ENCODE results near the gene ARL5A.

GRCh38 chr2:151783133-151783520 is 45.1 kb downstream of the ARL5A start:
- no peak for TF ChIP-seq GATA2 (IDR thresholded peaks at IDR 0.05; ENCODE audit: low read depth, low read length)
- no peak for TF ChIP-seq GATA3 (IDR thresholded peaks at IDR 0.05; ENCODE audit: low read depth, low read length)
